ENCODE data around the gene HMG20B. TPM values are rescaled to one million over a fixed set of nuclear protein-coding genes. Genes with fewer than 3 reads are reported as not detected.

HMG20B gene
- total RNA-seq = 100 to 1,000 TPM in 2 of 6 donors, 10 to 100 TPM in 4; 79.5 to 183 (median 85.9) TPM

DNA sequence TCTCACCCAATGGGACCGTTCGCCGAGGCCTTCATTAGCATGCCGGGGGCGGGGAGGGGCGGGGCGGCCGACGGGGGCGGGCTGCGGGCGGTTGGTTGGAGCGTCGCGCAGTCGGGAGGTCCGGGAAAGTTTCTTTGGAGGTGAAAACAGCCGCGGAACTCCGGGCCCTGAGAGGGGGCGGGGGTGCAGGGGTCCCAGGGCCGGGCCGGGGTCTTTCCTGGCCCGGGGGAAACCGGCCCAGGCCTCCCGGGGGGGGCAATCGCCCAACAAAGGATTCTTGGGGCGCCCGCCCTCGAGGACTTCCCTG is at the start of gene HMG20B:
Gene HMG20B, plus strand, starts transcription at position 90 of the 307 bp plus-strand sequence. CDS start 366 bp downstream, outside the sequence.
- WGBS, 2 donors = no CpG with 5 or more reads among the region's 30 CpGs
- Histone ChIP-seq H3K9me3 (no peaks in the 10 kb centered on the region), H3K36me3 (peaks cover 0 to 9% (median 0%) of the 10 kb centered on the region in 4 donors), H3K27ac (peak within 1 kb of the TSS; percentile 80 to 92 (median 82)), H3K27me3 (no peaks in the 10 kb centered on the region), H3K4me3 (peak within 1 kb of the TSS; percentile 85 to 92 (median 88)), H3K4me1 (peaks cover 15 to 33% (median 25%) of the 10 kb centered on the region in 4 donors)
- DNase-seq (no peak), ATAC-seq (ENCODE audit: low FRiP score in 2 of 2) (no peak)
- peak in 1 of 4 donors; percentile 31 for TF ChIP-seq POLR2A (IDR thresholded peaks at IDR 0.05)
- TF ChIP-seq CTCF (IDR thresholded peaks at IDR 0.05) = no peak

DNA sequence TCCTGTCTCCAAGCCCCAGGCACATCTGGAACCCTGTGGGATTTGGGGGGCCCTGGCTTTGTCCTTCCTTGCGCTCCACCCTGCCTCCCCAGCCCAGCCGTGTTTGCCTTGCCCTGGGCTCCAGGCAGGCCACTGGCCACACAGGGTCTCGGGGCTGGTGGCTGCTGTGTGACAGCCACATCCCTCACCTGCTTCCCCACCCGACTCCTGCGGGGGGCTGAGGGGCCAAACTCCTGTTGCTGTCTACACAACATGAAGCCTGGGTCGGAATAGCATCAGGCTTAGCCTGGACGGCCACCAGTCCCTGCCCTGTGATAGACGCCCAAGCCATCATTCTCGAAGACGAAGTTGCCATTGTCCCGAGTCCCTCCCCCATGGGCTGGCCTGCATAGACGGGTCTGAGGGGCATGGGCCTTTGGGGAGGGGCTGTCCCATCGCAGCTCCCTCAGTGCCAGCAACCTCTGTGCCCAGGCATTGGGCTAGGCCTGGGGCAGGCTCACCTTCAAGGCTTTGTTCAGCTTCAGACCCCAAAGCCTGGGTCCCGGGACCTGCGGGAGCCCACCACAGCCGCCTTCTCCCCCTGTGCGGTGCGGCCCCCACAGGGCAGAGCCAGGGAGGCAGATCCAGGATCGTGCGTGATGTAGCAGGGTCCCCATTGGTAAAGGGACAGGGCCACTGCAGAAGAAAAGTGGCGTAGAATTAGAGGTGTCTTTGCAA is 49.2 kb upstream of the HMG20B start:
- H3K27ac ChIP-seq = no peak overlapping the region
- H3K36me3 ChIP-seq = peaks cover 11 to 81% (median 67%) of the 10 kb centered on the region in 4 donors
- H3K27me3 ChIP-seq = no peaks in the 10 kb centered on the region
- no peak for ATAC-seq (ENCODE audit: low FRiP score in 2 of 2)
- no peak for TF ChIP-seq POLR2A (IDR thresholded peaks at IDR 0.05)
- no peak for TF ChIP-seq CTCF (IDR thresholded peaks at IDR 0.05)
- TF ChIP-seq POLR2AphosphoS5 (IDR thresholded peaks at IDR 0.05) = no peak
- no peak for TF ChIP-seq EP300 (IDR thresholded peaks at IDR 0.05)
- H3K4me1 ChIP-seq = no peaks in the 10 kb centered on the region
- H3K9me3 ChIP-seq = no peaks in the 10 kb centered on the region
- DNase-seq = peak in 1 of 2 donors; percentile 52
- no peak overlapping the region for H3K4me3 ChIP-seq
- WGBS, 2 donors = 91 to 100% methylated on average over 6 to 18 of the region's 21 CpGs

GRCh38 chr19:3524078-3524842 is 48.5 kb upstream of the HMG20B start:
- whole genome bisulfite sequencing, 2 donors = 91 to 93% methylated on average over 31 to 33 of the region's 33 CpGs
- Histone ChIP-seq H3K27me3 (no peaks in the 10 kb centered on the region), H3K4me1 (no peaks in the 10 kb centered on the region), H3K9me3 (no peaks in the 10 kb centered on the region), H3K27ac (no peak overlapping the region), H3K36me3 (peaks cover 11 to 81% (median 66%) of the 10 kb centered on the region in 4 donors), H3K4me3 (no peak overlapping the region)
- peak in 1 of 2 donors; percentile 74 for DNase-seq
- no peak for ATAC-seq (ENCODE audit: low FRiP score in 2 of 2)
- no peak for TF ChIP-seq EP300 (IDR thresholded peaks at IDR 0.05)
- TF ChIP-seq POLR2AphosphoS5 (IDR thresholded peaks at IDR 0.05) = no peak
- no peak for TF ChIP-seq CTCF (IDR thresholded peaks at IDR 0.05)
- no peak for TF ChIP-seq POLR2A (IDR thresholded peaks at IDR 0.05)

DNA sequence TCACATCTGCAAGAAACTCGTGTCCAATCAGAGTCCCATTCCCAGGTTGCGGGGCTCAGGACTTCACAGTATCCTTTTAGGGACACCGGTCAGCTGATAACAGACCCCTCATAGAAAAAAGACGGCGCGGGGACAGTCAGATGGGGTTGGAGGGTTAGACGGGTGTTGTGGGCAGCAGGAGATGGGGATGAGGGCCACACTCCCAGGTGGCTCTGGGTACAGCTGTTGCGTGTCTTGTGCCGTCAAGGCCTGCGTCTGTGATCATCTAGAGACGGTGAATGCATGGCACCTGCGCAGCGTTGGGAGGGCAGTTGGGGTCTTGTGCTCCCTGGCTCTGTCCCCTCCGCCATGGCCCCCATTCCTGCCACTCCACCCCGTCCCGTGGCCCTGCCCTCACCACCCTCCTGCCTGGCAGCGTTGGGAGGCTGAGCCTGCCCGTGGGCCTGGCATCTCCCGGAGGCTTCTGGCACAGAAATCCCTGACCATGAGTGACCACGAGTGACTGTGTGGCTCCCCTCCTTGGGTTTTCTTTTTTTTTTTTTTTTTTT is 47.8 kb upstream of the HMG20B start:
- H3K4me3 ChIP-seq = no peak overlapping the region
- peaks cover 8 to 76% (median 63%) of the 10 kb centered on the region in 4 donors for H3K36me3 ChIP-seq
- 95% methylated on average over 19 to 20 of the region's 20 CpGs for WGBS, 2 donors
- H3K4me1 ChIP-seq = no peaks in the 10 kb centered on the region
- H3K27ac ChIP-seq = no peak overlapping the region
- TF ChIP-seq EP300 (IDR thresholded peaks at IDR 0.05) (no peak), CTCF (IDR thresholded peaks at IDR 0.05) (no peak), POLR2A (IDR thresholded peaks at IDR 0.05) (no peak), POLR2AphosphoS5 (IDR thresholded peaks at IDR 0.05) (no peak)
- no peaks in the 10 kb centered on the region for H3K9me3 ChIP-seq
- ATAC-seq (ENCODE audit: low FRiP score in 2 of 2) (no peak), DNase-seq (peak in 1 of 2 donors; percentile 56)
- H3K27me3 ChIP-seq = no peaks in the 10 kb centered on the region
